HCT116 (cell line): ENCODE measurements around the gene LRRC72. TPM values are rescaled to one million over a fixed set of nuclear protein-coding genes. Genes with fewer than 3 reads are reported as not detected.

Experiments
- ATAC-seq: fragments of 200-7000 bp; cut with Tn5 transposase; 2 replicates; pipeline ENCODE4 v1.9.1; 2020; ENCODE audit warnings: mild to moderate bottlenecking, moderate library complexity
- BruUV-seq: library from RNA; stranded (reverse); fragments of 400-500 nt; replicated peaks from 2 replicates; lab custom pipeline; 2021; lab: Mats Ljungman, UMichigan
- CTCF ChIA-PET: fragments of 300-600 bp; sonication (Branson Sonifier 250); formaldehyde crosslinking; loops from one replicate; lab custom pipeline; 2021; ENCODE audit warnings: antibody characterized with exemption; lab: Charles Lee
- POLR2A ChIA-PET: fragments of 300-600, 350-600 bp; sonication (Branson Sonifier 250); formaldehyde crosslinking; loops from one replicate; lab custom pipeline; 2021; ENCODE audit warnings: antibody characterized with exemption; lab: Charles Lee
- RAD21 ChIA-PET, 2 experiments: fragments of 300-600 bp; sonication (Branson Sonifier 250); formaldehyde crosslinking; loops; one replicate each; lab custom pipeline; 2023; ENCODE audit warnings: low total read pairs in 2 of 2; ENCODE audit not compliant: uncharacterized antibody in 2 of 2, unreplicated experiment in 2 of 2, low non-redundant PET in 1 of 2; lab: Charles Lee
- DNase-seq: peaks from one replicate; pipeline ENCODE4 v3.0.0-alpha.2; 2010; ENCODE audit warnings: low read depth, low spot score
- H2AFZ ChIP-seq: fragments of 200-600 bp; shearing (Covaris generic), sonication (generic); 2 replicates; pipeline ENCODE4 v1.6.1; 2017; ENCODE audit warnings: low read depth, mixed run types, mixed read lengths, antibody characterized with exemption, low read length; ENCODE audit not compliant: poor library complexity, severe bottlenecking
- H3K27ac ChIP-seq: 2 replicates; pipeline ENCODE4 v1.5.1; 2012; ENCODE audit warnings: low read depth, low read length
- H3K27me3 ChIP-seq: fragments of 200-600 bp; sonication (generic); 2 replicates; pipeline ENCODE4 v1.6.1; 2016; ENCODE audit warnings: mixed run types, low read length, mixed read lengths; ENCODE audit not compliant: insufficient read depth
- H3K36me3 ChIP-seq, 2 experiments: fragments of 200-500 bp in 1 of 2; fragments of 200-600 bp in 1 of 2; sonication (Bioruptor generic) in 1 of 2; sonication (generic) in 1 of 2; 2 replicates each; pipeline versions ENCODE4 v1.5.1 to v1.6.1; 2014 to 2016; ENCODE audit warnings: low read length in 2 of 2, inconsistent platforms in 1 of 2, mixed read lengths in 1 of 2, mixed run types in 1 of 2; ENCODE audit not compliant: insufficient read depth in 2 of 2, control insufficient read depth in 1 of 2
- H3K4me1 ChIP-seq, 2 experiments: fragments of 200-600 bp in 1 of 2; sonication (generic) in 1 of 2; 2 replicates each; pipeline versions ENCODE4 v1.5.1 to v1.6.1; 2012 to 2017; ENCODE audit warnings: low read length in 2 of 2, inconsistent platforms in 1 of 2, mild to moderate bottlenecking in 1 of 2, mixed read lengths in 1 of 2, mixed run types in 1 of 2, moderate library complexity in 1 of 2; ENCODE audit not compliant: insufficient read depth in 2 of 2, control insufficient read depth in 1 of 2
- H3K4me2 ChIP-seq: fragments of 200-600 bp; sonication (generic); 2 replicates; pipeline ENCODE4 v1.6.1; 2017; ENCODE audit warnings: mixed run types, low read length, mixed read lengths
- H3K4me3 ChIP-seq, 2 experiments: fragments of 200-600 bp in 1 of 2; sonication (generic) in 1 of 2; replicated peaks in 1 of 2; 2 replicates each; pipeline ENCODE4 v1.5.1; 2011 to 2016; ENCODE audit warnings: low read length in 2 of 2, control low read depth in 1 of 2, low read depth in 1 of 2, mild to moderate bottlenecking in 1 of 2, mixed read lengths in 1 of 2, mixed run types in 1 of 2
- H3K79me2 ChIP-seq: fragments of 200-600 bp; sonication (generic); 2 replicates; pipeline ENCODE4 v1.6.1; 2017; ENCODE audit warnings: mild to moderate bottlenecking, mixed run types, low read length, moderate library complexity, mixed read lengths; ENCODE audit not compliant: insufficient read depth
- H3K9ac ChIP-seq: fragments of 200-600 bp; sonication (generic); 2 replicates; pipeline ENCODE4 v1.6.1; 2016; ENCODE audit warnings: low read length, mixed read lengths
- H3K9me2 ChIP-seq: fragments of 200-600 bp; sonication (generic), shearing (Covaris generic); 2 replicates; pipeline ENCODE4 v1.6.1; 2017; ENCODE audit warnings: mixed run types, mild to moderate bottlenecking, moderate library complexity; ENCODE audit not compliant: insufficient read depth
- H3K9me3 ChIP-seq, 2 experiments: fragments of 200-500 bp in 1 of 2; fragments of 200-600 bp in 1 of 2; sonication (Bioruptor generic) in 1 of 2; sonication (generic) in 1 of 2; 2 replicates each; pipeline ENCODE4 v1.6.1; 2014 to 2017; ENCODE audit warnings: low read length in 2 of 2, mixed read lengths in 2 of 2, inconsistent platforms in 1 of 2, low read depth in 1 of 2, mild to moderate bottlenecking in 1 of 2, mixed run types in 1 of 2, moderate library complexity in 1 of 2; ENCODE audit not compliant: control insufficient read depth in 1 of 2, insufficient read depth in 1 of 2
- H4K20me1 ChIP-seq: fragments of 200-600 bp; sonication (generic), shearing (Covaris generic); 2 replicates; pipeline ENCODE4 v1.6.1; 2017; ENCODE audit warnings: mixed run types, mild to moderate bottlenecking, moderate library complexity; ENCODE audit not compliant: insufficient read depth
- CEBPB ChIP-seq: IDR thresholded peaks from 2 replicates; pipeline ENCODE4 v1.6.1; 2012; ENCODE audit warnings: low read depth
- RAD21 ChIP-seq: IDR thresholded peaks from 2 replicates; pipeline ENCODE4 v1.6.1; 2012; ENCODE audit warnings: low read depth, mild to moderate bottlenecking
- SRF ChIP-seq: IDR thresholded peaks from 2 replicates; pipeline ENCODE4 v1.6.1; 2012; ENCODE audit warnings: low read depth
- ZNF274 ChIP-seq: fragments of 200-500 bp; sonication (Bioruptor generic); IDR thresholded peaks from 2 replicates; pipeline ENCODE4 v1.6.1; 2014; ENCODE audit warnings: mild to moderate bottlenecking, low read depth, low read length, inconsistent platforms
- intact Hi-C: fragments of 100-400 bp; cut with micrococcal nuclease; formaldehyde crosslinking; loops from 2 replicates; pipeline ENCODE4 v1.10.0; 2022
- total RNA-seq: library from RNA; stranded (reverse); gene quantifications from one replicate; pipeline ENCODE4 v1.2.1, GENCODE V29; 2021; ENCODE audit not compliant: unreplicated experiment
- TF ChIP-seq, protein P1 (sequence below): IDR thresholded peaks from 2 replicates; pipeline ENCODE4 v1.6.1; 2012
- TF ChIP-seq, protein P2 (sequence below), 3 experiments: fragments of 200-600 bp in 1 of 3; sonication (generic) in 1 of 3; IDR thresholded peaks in 2 of 3; conservative IDR thresholded peaks in 1 of 3; 2 replicates each; pipeline ENCODE4 v1.5.1; 2012 to 2017; ENCODE audit warnings: low read depth in 2 of 3, low read length in 2 of 3, antibody characterized with exemption in 1 of 3, borderline replicate concordance in 1 of 3, control low read depth in 1 of 3, mild to moderate bottlenecking in 1 of 3, mixed read lengths in 1 of 3, mixed run types in 1 of 3, moderate library complexity in 1 of 3; ENCODE audit not compliant: insufficient read depth in 1 of 3
- TF ChIP-seq, protein P3 (sequence below): IDR thresholded peaks from 2 replicates; pipeline ENCODE4 v1.6.1; 2011; ENCODE audit warnings: mild to moderate bottlenecking, low read length, moderate library complexity; ENCODE audit not compliant: insufficient replicate concordance; ENCODE audit errors: extremely low read depth

LRRC72 gene
- total RNA-seq, 1 experiment from 2014 or later = not detected

- no peak for TF ChIP-seq ZNF274
- no peak for TF ChIP-seq RAD21
- TF ChIP-seq, protein P1, sequence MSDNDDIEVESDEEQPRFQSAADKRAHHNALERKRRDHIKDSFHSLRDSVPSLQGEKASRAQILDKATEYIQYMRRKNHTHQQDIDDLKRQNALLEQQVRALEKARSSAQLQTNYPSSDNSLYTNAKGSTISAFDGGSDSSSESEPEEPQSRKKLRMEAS = no peak
- TF ChIP-seq SRF = no peak
- TF ChIP-seq CEBPB = no peak
- TF ChIP-seq, protein P2, sequence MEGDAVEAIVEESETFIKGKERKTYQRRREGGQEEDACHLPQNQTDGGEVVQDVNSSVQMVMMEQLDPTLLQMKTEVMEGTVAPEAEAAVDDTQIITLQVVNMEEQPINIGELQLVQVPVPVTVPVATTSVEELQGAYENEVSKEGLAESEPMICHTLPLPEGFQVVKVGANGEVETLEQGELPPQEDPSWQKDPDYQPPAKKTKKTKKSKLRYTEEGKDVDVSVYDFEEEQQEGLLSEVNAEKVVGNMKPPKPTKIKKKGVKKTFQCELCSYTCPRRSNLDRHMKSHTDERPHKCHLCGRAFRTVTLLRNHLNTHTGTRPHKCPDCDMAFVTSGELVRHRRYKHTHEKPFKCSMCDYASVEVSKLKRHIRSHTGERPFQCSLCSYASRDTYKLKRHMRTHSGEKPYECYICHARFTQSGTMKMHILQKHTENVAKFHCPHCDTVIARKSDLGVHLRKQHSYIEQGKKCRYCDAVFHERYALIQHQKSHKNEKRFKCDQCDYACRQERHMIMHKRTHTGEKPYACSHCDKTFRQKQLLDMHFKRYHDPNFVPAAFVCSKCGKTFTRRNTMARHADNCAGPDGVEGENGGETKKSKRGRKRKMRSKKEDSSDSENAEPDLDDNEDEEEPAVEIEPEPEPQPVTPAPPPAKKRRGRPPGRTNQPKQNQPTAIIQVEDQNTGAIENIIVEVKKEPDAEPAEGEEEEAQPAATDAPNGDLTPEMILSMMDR (IDR thresholded peaks at IDR 0.05 in 2 of 3, conservative IDR thresholded peaks at IDR 0.05 in 1 of 3; ENCODE audit: borderline replicate concordance in 1 of 3, insufficient read depth in 1 of 3, low read depth in 2 of 3, low read length in 2 of 3) = no peak
- TF ChIP-seq, protein P3, sequence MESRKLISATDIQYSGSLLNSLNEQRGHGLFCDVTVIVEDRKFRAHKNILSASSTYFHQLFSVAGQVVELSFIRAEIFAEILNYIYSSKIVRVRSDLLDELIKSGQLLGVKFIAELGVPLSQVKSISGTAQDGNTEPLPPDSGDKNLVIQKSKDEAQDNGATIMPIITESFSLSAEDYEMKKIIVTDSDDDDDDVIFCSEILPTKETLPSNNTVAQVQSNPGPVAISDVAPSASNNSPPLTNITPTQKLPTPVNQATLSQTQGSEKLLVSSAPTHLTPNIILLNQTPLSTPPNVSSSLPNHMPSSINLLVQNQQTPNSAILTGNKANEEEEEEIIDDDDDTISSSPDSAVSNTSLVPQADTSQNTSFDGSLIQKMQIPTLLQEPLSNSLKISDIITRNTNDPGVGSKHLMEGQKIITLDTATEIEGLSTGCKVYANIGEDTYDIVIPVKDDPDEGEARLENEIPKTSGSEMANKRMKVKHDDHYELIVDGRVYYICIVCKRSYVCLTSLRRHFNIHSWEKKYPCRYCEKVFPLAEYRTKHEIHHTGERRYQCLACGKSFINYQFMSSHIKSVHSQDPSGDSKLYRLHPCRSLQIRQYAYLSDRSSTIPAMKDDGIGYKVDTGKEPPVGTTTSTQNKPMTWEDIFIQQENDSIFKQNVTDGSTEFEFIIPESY = no peak
- Histone ChIP-seq H2AFZ (no peak overlapping the region), H4K20me1 (no peaks in the 10 kb centered on the region), H3K4me2 (no peak overlapping the region), H3K4me3 (no peak overlapping the region), H3K36me3 (no peaks in the 10 kb centered on the region), H3K27me3 (no peaks in the 10 kb centered on the region), H3K4me1 (no peaks in the 10 kb centered on the region), H3K9ac (no peak overlapping the region), H3K27ac (no peak overlapping the region), H3K9me3 (no peaks in the 10 kb centered on the region), H3K9me2 (no peaks in the 10 kb centered on the region), H3K79me2 (no peaks in the 10 kb centered on the region)
- DNase-seq (no peak), ATAC-seq (no peak)
- CTCF ChIA-PET = no interaction called here
- RAD21 ChIA-PET = no interaction called here
- POLR2A ChIA-PET = no interaction called here
- no TSS peak for BruUV-seq
- intact Hi-C loops = no loop called here
Observed at GRCh38 chr7:16502303-16502702, 24.3 kb upstream of the LRRC72 start.
